Stimulated activated CD4-positive, alpha-beta T cell treated with anti-CD3 and anti-CD28 coated beads, TNF-alpha, amount 100 ng/mL, for 24 hours (primary cell): Measurements from ENCODE around the gene CCIN.
"Not testable (repeated sequence)": the region's sequence is repeated elsewhere in the genome, so short reads cannot be mapped to it uniquely, and the experiment has no call there.

Experiments used
- DNase-seq, 3 experiments: peaks; one replicate each; pipeline ENCODE4 v3.0.0-alpha.2; 2020; ENCODE audit warnings: low read depth in 3 of 3

Gene CCIN

DNA sequence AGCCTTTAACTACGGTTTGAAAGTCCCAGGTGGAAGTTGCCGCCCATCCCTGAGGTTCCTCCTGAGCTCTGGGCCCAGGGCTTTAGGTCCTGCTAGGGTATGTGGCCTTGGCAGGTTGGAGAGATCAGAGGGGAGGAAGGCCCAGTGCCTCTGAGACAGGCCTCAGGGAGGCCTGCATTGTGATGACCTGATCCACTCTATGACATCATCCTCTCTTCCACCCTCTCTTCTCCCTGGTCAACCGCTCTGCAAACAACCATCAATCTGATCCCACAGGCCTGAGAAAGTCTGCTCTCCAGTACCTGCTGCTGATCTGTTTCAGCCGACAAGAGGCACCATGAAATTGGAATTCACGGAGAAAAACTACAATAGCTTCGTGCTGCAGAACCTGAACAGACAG is at the start of gene CCIN:
TSS of gene CCIN (plus strand) at position 223 of the 400 bp plus-strand sequence. CDS start at position 338, 115 bp downstream.
- no peak for DNase-seq

DNA sequence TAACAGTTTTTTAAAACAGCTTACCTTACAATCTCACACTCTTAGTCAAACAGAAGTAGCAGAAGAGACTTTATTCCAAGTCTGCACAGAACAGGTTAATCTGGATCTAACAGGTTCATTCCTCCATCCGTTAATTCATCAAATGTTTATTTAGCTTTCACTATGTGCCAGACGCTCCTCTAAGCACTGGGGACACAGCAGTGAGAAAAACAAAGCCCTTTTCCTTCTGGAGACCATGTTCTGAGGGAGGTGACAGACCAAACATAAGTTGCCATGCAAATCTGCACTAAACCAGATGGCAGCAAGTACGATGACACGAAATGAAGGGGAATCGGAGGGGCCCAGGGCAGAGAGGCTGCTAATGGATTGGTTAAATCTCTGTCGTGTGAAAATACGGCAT is 49.7 kb upstream of the CCIN start:
- DNase-seq = no peak

DNA sequence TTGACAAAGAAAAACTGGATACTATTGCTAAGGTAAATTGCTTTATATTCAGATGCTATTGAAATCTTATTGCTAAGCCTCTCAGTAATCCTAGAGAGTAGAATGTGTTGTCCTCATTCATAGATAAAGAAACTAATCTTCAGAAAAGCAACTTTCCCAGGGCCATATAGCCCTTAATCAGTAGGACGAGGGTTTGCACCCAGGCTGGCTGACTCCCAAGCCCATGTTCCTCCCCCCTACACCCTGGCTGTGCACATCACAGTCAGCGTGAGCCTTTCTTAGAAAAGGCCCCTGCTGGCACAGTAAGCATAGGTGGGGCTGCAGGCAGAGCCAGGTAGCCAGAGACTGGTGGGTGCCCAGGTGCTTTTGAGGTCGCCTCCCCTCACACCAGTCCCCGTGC is 48.5 kb upstream of the CCIN start:
- no peak for DNase-seq

- DNase-seq = no peak
These were observed 47.2 kb upstream of the CCIN start for GRCh38 chr9:36121971-36122370.

- no peak for DNase-seq
These were observed 45.7 kb upstream of the CCIN start for GRCh38 chr9:36123515-36123914.

DNA sequence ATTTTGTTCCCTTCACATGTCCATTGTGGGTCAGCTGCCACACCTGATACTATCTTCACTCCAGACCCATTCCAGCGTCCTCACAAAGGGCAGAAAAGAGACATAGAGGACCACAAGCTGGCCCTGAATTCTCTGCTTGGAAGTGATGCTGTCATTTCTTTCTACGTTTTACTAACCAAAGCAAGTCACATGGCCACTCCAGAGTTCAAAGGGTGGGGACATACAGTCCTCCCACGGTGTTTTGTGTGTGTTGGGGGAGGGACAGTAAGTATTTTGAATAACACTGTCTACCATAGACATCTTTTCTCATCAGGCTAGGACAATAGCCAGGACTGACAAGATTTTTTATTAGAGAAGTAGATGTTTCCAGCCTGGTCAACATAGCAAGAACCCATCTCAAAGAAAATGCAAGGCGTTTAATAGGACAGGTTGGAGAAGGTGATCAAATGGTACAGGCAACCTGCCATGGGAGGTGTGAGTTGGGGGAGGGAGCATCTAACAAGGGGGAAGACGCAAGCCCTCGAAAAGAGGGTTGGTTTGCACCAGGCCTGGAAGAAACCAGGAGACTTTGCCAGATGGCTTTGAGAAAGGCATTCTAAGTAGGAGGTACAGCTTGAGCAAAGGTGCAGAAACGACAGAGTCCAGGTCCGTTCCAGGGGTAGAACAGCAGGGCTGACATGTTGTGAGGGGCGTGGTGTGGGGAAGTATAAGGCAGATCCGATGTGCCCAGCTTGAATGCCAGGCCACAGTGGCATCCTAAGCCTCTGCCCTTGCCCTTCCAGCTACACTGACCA is 43.9 kb upstream of the CCIN start:
- no peak for DNase-seq

DNA sequence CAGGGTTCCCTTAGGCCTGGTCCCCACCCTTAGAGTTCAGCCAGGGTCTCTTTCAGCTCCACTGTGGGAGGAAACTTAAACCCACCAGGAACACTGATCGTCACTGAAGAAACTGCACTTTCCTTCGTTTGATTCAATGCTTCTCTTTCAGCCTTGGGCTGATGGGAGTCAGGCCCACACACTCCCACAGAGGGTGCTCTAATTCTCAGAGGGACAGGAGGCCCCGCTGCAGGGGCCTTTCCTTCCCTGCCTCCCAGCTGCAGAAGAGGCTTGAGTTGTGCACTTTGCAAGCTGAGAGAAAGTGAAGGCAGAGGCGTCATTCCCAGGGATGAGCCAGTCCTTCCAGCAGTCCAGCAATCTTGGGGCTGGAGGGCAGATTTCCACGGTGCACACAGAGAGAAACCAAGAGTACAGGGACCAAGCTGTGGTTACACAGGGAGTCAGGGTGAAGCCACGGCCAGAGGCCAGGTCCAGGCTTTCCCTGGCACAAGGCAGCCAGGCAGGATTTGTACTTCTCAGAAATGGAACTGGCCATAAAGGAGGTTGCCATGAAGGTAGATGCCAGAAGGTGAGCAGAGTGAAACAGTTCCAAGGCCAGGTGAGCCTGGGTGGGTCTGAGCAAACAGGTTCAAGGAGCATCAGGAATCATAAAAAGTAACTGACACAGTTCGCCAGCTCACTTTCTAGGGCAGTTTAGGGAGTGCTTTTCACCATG is 43.0 kb upstream of the CCIN start:
- no peak for DNase-seq

DNA sequence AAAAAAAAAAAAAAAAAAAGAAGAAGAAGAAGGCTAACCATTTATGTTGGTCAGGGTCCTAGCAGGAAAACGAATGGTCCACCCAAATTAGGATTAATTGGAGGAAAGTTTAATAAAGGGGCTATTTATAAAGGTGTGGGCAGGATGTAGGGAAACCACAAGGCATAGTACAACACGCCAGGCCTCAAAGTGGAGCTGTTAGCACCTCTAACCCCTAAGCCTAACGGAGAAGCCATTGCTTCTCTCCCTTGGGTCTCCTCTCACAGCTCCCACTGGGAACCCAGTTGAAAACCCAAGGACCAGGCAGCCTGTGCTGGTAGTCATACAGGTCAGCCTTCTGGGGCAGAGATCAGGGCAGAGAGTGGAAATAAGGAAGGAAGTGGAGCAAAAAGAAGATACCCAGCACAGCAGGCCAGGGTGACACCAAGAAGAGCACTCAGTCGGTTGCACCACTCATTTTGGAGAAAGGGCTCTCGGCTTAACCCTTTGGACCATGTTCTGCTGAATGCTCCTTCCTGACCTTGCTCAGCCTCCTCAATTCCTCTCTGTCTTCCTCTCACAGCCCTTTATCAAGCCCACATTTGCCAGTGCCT is 41.4 kb upstream of the CCIN start:
- no peak for DNase-seq

- no peak for DNase-seq
These were observed 40.8 kb upstream of the CCIN start for GRCh38 chr9:36128349-36128748.

DNA sequence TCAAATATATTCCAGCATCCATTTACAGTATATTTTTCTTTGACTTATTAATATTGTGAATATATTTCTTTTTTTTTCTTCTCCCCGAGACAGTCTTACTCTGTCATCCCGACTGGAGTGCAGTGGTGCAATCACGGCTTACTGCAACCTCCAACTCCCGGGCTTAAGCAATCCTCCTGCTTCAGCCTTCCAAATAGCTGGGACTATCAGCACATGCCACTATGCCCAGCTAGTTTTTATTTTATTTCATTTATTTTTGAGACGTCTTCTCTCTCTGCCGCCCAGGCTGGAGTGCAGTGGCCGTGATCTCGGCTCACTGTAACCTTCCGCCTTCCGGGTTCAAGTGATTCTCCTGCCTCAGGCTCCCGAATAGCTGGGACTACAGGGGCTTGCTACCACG is 40.0 kb upstream of the CCIN start:
- no peak for DNase-seq

DNA sequence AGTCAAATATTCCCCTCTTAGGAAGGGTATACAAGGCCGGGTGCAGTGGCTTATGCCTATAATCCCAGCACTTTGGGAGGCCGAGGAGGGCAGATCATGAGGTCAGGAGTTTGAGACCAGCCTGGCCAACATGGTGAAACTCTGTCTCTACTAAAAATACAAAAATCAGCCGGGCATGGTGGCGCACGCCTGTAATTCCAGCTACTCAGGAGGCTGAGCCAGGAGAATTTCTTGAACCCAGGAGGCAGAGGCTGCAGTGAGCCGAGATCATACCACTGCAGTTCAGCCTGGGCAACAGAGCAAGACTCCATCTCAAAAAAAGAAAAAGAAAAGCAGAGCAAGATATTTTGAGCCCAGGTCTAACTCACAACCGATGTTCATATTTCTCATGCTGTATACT is 37.5 kb upstream of the CCIN start:
- DNase-seq = not testable (repeated sequence)

GRCh38 chr9:36132086-36132485 is 37.1 kb upstream of the CCIN start:
- no peak for DNase-seq

GRCh38 chr9:36134761-36135505 is 34.3 kb upstream of the CCIN start:
- DNase-seq = no peak

GRCh38 chr9:36135741-36136271 is 33.4 kb upstream of the CCIN start:
- no peak for DNase-seq

- peak; percentile 49 to 78 (median 50) for DNase-seq
These were observed 32.8 kb upstream of the CCIN start, which contains the start of gene GLIPR2 for GRCh38 chr9:36136272-36136893. TSS of gene GLIPR2 (plus strand) at chr9:36136733. CDS start at chr9:36136779, 46 bp downstream.

- peak in 1 of 3 experiments; percentile 29 for DNase-seq
These were observed 32.2 kb upstream of the CCIN start for GRCh38 chr9:36136894-36137391.

DNA sequence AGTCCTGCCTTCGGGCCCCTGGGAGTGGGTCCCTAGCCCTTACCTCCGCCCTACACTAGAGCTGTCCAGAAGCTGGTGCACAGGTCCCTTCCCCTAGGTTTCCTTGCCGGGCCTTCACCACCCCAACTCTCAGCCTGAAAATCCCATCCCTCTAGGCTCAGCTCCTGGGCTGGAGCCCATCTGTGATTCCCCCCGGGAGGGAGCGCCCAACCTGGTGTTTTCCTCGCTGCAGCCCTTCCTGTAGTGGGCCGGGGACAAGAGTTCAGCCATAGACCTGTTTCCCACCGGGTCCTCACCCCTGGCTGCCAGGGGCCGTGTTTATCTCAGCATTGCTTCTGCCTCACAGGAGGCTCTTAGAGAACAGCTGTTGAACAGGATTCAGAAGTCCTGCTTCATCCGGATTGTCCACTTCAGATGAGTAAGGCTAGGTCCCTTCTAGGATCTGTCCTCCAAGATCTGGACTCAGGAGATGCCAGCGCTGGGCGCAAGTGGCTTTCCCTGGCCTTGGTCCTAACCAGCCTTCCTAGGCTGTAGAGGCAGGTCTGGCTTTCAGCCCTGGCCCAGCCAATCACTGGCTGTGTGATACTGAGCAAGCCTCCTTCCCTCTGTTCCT is 31.7 kb upstream of the CCIN start:
- no peak for DNase-seq

DNA sequence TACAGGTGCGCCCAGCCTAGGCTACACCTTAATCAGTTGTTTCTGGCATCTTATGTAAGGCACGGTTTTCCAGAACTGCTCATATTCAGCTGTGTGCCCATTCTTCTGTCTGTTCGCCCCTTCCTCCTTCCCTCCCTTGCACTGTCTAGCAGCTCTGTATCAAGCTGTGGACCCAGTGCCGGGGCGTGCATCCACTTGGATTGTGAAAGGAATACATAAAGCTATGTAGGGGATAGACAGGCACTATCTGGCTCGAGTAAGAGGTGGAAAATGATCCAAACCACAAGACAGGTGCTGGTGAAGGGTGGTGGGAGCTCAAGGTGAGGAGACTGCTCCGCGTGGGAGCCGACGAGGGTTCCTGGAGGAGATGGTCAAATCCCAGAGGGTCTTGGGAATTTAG is 30.7 kb upstream of the CCIN start:
- DNase-seq = no peak

GRCh38 chr9:36138901-36139300 is 30.3 kb upstream of the CCIN start:
- no peak for DNase-seq
